SW480 (cell line): ENCODE measurements around the gene DLL1.
"Not testable (repeated sequence)": the region's sequence is repeated elsewhere in the genome, so short reads cannot be mapped to it uniquely, and the experiment has no call there.

Experiments used
- DNase-seq: peaks from one replicate; pipeline ENCODE4 v3.0.0-alpha.2; 2016; ENCODE audit warnings: low spot score

DLL1 gene

GRCh38 chr6:170268216-170269129 is 22.4 kb downstream of the DLL1 start:
- DNase-seq = no peak

DNA sequence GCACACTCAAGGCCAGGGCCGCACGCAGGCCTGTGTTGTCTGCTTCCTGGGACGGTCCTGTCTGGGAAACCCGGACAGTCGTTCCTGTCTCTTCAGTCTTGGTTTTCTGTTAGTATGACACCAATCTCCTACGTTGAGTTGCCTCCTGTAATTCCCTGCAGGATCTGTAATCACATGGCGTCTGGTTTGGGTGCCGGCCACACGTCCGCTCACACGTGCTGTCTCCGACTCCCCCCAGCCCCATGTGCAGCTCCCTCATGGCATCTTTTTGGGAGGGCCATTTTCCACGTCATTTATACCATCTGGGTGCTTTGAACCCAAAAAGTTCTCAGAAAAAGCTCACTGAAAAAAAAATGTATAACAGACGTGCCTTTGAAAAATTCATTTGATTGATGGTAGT is 23.2 kb downstream of the DLL1 start:
- DNase-seq = no peak

DNA sequence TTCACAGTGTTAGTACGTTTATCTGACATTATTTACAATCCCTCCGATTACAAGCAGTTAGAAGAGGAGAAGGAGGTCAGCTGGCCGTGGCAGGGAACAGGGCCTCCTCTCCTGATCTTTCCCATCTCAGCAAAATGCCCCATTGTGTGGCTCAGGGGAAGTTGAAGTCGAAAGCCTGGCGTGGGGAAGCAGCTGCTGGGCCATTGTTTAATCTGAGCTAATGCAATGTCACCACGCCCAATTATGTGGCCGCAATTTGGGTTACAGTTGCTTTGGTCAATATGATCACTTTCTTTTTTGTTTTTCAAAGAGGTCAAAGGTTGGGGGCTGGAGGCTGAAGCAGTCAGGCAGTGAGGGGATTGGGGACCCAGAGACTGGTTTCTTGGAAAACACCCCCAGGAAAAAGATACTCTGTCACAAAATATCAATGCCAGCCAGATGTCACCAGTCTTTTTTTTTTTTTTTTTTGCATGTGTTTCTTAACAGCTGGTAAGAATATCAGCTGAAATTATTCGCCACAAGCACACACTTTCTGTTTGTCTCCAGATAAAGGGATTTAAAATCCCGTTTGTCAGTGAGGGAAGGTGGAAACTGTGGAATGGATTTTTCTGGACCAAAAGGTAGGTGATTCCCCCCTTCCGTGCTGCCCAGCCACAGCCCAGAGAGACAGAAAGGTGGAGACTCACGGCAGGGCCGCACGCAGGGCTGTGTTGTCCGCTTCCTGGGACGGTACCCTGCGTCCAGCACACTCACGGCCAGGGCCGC is 24.6 kb downstream of the DLL1 start:
- DNase-seq = peak; percentile 35

GRCh38 chr6:170265655-170266054 is 25.2 kb downstream of the DLL1 start:
- peak; percentile 64 for DNase-seq

DNA sequence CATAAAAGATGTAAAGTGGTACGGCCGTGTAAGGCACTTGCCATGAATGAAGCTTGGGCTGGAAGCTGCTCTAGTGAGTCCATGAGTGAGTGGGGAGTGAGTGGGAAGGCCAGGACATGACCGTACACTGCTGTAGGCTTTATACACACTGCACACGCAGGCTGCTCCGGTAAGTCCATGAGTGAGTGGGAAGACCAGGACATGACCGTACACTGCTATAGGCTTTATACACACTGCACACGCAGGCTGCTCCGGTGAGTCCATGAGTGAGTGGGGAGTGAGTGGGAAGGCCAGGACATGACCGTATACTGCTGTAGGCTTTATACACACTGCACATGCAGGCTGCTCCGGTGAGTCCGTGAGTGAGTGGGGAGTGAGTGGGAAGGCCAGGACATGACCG is 26.2 kb downstream of the DLL1 start:
- DNase-seq = not testable (repeated sequence)

DNA sequence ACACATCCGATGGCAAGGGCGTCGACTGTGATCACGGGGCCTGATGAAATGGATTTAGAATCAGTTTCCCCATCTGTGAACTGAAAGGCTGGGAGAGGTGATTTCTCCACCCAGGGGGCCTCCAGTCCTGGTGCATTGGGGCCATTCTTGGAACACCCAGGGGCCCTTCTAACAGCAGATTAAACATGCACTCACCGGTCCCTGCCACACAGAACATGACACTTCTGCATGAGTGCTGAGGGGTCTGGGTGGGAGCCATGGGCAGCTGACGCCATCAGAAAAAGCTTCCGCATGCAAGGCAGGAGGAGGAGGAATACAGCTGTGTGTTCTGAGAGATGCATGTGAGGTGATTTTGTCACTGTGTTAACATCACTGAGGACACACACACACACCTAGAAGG is 26.8 kb downstream of the DLL1 start:
- DNase-seq = no peak

- no peak for DNase-seq
Observed at GRCh38 chr6:170263410-170263809, 27.5 kb downstream of the DLL1 start.

GRCh38 chr6:170262489-170263088 is 28.3 kb downstream of the DLL1 start:
- DNase-seq = no peak

GRCh38 chr6:170261643-170262488 is 29.0 kb downstream of the DLL1 start:
- no peak for DNase-seq

- DNase-seq = peak; percentile 27
Observed at GRCh38 chr6:170260686-170261085, 30.2 kb downstream of the DLL1 start.

- DNase-seq = no peak
Observed at GRCh38 chr6:170259278-170259677, 31.6 kb downstream of the DLL1 start.

- DNase-seq = no peak
Observed at GRCh38 chr6:170258407-170258806, 32.5 kb downstream of the DLL1 start.

GRCh38 chr6:170257376-170257775 is 33.5 kb downstream of the DLL1 start:
- no peak for DNase-seq

DNA sequence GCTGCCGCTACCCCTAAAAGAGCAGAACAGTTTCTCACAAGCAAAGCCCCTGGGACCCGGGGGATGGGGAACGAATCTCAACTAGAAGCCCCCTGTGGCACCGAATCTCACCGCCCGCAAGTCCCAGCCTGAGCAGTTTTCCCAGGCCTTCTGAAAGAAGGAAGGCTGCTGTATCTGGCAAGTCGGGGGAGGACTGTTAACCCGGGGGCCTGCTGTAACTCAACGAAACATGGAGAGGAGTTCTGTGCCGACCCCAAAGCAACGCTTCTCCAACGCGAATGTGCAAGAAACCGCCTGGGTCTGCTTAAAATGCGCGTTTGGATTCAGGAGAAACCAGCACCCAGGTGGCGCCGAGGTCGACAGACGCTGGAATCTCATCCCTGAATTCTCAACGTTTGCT is 34.2 kb downstream of the DLL1 start:
- DNase-seq = no peak

DNA sequence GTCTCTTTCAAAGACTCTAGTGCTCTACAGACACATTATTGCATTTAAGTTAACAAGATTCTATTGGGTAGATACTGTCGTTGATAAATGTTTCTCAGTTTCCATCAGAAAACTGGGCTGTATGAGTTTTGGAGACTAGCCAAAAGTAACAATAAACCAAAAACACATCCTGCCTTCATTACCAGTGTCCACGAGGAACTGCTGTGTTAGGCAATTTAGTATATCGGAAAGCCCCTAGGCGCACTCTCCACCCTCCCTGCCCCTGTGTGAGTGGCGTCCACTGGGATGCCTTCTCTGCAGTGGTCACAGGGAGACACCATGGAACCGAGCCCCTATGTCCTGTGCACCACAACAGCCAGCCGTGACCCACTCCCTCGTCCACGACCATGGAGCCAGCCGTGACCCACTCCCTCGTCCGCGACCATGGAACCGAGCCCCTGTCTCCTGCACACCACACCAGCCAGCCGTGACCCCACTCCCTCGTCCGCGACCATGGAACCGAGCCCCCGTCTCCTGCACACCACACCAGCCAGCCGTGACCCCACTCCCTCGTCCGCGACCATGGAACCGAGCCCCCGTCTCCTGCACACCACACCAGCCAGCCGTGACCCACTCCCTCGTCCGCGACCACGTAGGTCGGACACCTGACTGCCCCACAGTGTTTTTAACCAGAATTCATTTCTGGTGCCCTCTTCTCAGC is 35.3 kb downstream of the DLL1 start:
- DNase-seq = no peak

DNA sequence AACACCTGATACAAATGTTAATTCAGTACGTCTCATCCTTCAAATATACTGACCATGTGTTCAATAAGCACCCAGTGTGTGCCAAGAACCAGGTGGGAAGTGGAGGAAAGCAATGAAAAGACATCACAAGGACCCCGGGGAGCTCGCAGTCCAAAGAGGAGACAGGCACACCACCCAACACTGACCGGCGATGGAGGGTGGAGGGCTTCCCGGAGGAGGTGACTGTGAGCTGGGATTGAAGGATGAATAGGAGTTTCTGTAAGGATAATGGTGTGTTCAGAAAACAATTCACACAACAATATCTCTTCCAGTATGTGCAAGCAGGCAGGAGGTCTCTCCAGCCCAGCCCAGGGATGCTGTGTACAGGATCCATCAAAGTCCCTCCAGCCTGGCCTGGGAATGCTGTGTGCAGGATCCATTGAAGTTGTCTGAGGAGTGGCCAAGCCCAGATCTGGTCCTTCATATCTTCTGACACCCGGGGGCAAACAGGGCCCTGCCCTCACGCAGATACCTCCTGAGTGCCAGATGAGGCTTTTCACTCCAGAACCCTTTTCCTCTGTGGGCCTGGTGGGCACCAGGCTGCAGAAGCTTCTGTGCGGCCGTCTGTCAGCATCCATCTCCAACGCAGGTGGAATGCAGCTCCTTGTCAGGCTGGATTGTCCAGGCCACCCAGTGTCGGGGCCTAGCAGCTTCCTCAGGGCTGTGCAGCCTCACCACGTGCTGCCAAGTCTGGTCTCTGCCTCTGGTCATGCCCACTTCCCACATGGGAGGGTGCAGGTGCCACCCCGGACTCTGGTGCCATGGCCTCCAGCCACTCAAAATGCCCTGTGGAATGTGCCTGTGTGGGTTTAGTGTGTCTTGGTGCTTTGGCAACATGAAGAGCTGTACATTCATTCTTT is 36.3 kb downstream of the DLL1 start:
- no peak for DNase-seq

DNA sequence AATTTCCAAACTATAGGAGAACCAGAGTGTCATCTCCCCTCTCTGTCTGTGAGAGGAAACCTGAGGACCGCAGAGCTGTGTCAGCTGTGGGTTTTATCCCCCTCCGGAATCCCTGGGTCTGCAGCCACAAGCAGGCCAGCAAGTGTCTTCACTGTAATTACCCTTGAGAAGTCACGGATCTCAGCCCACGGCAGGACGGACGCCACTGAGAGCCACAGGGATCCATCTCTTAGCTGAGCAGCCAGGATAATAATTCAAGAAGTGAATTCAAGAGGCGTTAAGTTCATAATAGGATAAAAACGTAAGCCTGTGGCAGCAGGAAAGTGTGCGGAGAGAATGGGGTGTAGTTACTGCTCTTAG is 37.0 kb downstream of the DLL1 start:
- no peak for DNase-seq

- DNase-seq = no peak
Observed at GRCh38 chr6:170253226-170253909, 37.5 kb downstream of the DLL1 start.

GRCh38 chr6:170251776-170252571 is 38.9 kb downstream of the DLL1 start:
- no peak for DNase-seq
